Measurements from ENCODE around the gene EGLN2. TPM values are rescaled to one million over a fixed set of nuclear protein-coding genes. Genes with fewer than 3 reads are reported as not detected.
"Not testable (repeated sequence)": the region's sequence is repeated elsewhere in the genome, so short reads cannot be mapped to it uniquely, and the experiment has no call there.

EGLN2 gene
- polyA plus RNA-seq, 1 donor: 61.6 TPM

DNA sequence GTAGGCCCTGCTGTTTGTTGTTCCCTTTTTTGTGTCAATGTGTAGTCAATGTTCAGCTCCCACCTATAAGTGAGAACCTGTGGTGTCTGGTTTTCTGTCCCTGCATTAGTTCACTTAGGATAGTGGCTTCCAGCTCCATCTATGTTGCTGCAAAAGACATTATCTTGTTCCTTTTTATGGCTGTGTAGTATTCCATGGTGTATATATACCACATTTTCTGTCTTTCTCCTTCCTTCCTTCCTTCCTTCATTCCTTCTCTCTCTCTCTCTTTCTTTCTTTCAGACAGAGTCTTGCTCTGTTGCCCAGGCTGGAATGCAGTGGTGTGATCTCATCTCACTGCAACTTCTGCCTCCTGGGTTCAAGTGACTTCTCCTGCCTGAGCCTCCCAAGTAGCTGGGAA is 30.2 kb downstream of the EGLN2 start:
- H3K9me3 ChIP-seq (ENCODE audit: control insufficient read depth, low read depth, low read length): no peaks in the 10 kb centered on the region
- H3K36me3 ChIP-seq (ENCODE audit: control insufficient read depth, insufficient read depth, low read length): peaks cover 4% of the 10 kb centered on the region
- no peak for DNase-seq
- H3K27me3 ChIP-seq (ENCODE audit: control insufficient read depth, insufficient read depth, low read length): no peaks in the 10 kb centered on the region
- peaks cover 32% of the 10 kb centered on the region for H3K4me1 ChIP-seq (ENCODE audit: control insufficient read depth, insufficient read depth, low read length)
- H3K27ac ChIP-seq (ENCODE audit: low read length): no peak overlapping the region
- H3K4me3 ChIP-seq (ENCODE audit: low read length): no peak overlapping the region

DNA sequence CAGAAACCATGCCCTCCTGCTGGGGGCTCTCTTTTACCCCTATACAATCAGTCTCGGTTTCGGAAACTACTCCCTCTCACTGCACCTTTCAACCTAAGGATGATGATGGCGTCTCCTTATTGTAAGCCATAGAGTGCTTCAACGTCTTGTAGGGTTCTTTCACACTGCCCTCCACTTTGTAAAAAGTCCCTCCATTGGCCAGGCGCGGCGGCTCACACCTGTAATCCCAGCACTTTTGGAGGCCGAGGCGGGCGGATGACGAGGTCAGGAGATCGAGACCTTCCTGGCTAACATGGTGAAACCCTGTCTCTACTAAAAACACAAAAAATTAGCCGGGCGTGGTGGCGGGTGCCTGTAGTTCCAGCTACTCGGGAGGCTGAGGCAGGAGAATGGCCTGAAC is 31.8 kb downstream of the EGLN2 start:
- no CpG with 5 or more reads among the region's 16 CpGs for WGBS (ENCODE audit: insufficient coverage, low lambda C conversion rate)
- peak overlapping the region; percentile 93 for H3K27ac ChIP-seq (ENCODE audit: low read length)
- not testable (repeated sequence) for H3K27me3 ChIP-seq (ENCODE audit: control insufficient read depth, insufficient read depth, low read length); DNase-seq; H3K9me3 ChIP-seq (ENCODE audit: control insufficient read depth, low read depth, low read length); H3K36me3 ChIP-seq (ENCODE audit: control insufficient read depth, insufficient read depth, low read length); H3K4me3 ChIP-seq (ENCODE audit: low read length)
- peaks cover 30% of the 10 kb centered on the region for H3K4me1 ChIP-seq (ENCODE audit: control insufficient read depth, insufficient read depth, low read length)

DNA sequence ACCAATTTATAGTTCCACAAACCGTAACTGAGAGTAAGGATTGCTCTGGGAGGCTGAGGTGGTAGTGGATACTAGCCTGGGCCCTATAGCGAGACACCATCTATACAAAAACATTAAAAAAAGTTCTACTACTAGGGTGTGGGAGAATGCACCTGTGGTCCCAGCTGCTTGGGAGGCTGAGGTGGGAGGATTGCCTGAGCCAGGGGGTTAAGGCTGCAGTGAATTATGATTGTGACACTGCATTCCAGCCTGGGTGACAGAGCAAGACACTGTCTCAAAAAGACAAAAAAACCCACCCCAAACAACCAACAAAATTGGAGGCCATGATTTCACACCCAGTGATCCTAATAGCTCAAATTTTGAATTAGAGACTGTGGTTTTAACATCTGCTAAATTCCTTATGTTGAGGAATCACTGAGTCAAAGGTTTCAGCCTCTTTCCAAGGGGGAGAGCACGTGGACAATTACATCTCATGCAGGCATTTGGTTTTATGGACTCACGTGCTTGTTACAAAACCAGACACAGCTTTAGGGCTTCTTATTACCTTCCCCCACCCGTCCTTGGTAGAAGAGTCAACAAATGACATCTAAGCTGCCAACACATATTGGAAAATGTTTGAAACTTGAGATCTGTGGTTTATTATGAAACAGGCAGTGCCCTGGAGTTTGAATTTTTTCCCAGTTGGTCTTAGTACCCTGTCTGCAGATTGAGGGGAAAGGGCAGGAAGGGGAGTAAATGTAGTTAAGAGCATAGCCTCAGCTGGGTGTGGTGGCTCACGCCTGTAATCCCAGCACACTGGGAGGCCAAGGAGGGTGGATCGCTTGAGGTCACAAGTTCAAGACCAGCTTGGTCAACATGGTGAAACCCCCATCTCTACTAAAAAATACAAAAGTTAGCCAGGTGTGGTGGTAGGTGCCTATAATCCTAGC is 32.8 kb downstream of the EGLN2 start:
- H3K27me3 ChIP-seq (ENCODE audit: control insufficient read depth, insufficient read depth, low read length): no peaks in the 10 kb centered on the region
- DNase-seq: peak; percentile 93 to 98
- WGBS (ENCODE audit: insufficient coverage, low lambda C conversion rate): no CpG with 5 or more reads among the region's 7 CpGs

DNA sequence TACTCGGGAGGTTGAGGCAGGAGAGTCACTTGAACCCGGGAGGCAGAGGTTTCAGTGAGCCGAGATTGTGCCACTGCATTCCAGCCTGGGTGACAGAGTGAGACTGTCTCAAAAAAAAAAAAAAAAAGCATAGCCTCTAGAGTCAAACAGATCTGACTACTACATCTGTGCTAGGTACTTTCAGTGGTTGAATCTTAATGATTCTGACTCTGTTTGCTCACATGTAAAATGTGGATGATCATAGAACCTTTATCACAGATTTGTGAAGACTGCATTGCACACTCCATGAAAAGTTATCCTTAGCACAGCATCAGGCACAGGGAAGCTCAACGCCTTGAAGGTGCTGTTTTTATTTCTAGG is 33.4 kb downstream of the EGLN2 start:
- not testable (repeated sequence) for H3K36me3 ChIP-seq (ENCODE audit: control insufficient read depth, insufficient read depth, low read length); H3K9me3 ChIP-seq (ENCODE audit: control insufficient read depth, low read depth, low read length); H3K27me3 ChIP-seq (ENCODE audit: control insufficient read depth, insufficient read depth, low read length); DNase-seq; H3K4me3 ChIP-seq (ENCODE audit: low read length)
- peaks cover 30% of the 10 kb centered on the region for H3K4me1 ChIP-seq (ENCODE audit: control insufficient read depth, insufficient read depth, low read length)
- WGBS (ENCODE audit: insufficient coverage, low lambda C conversion rate): no CpG with 5 or more reads among the region's 4 CpGs
- peak overlapping the region; percentile 93 for H3K27ac ChIP-seq (ENCODE audit: low read length)

More for the DNA sequence above, 32.8 kb downstream of the EGLN2 start:
- Histone ChIP-seq H3K4me3 (ENCODE audit: low read length) (no peak overlapping the region), H3K36me3 (ENCODE audit: control insufficient read depth, insufficient read depth, low read length) (peaks cover 4% of the 10 kb centered on the region), H3K9me3 (ENCODE audit: control insufficient read depth, low read depth, low read length) (no peaks in the 10 kb centered on the region), H3K27ac (ENCODE audit: low read length) (peak overlapping the region; percentile 93), H3K4me1 (ENCODE audit: control insufficient read depth, insufficient read depth, low read length) (peaks cover 30% of the 10 kb centered on the region)

DNA sequence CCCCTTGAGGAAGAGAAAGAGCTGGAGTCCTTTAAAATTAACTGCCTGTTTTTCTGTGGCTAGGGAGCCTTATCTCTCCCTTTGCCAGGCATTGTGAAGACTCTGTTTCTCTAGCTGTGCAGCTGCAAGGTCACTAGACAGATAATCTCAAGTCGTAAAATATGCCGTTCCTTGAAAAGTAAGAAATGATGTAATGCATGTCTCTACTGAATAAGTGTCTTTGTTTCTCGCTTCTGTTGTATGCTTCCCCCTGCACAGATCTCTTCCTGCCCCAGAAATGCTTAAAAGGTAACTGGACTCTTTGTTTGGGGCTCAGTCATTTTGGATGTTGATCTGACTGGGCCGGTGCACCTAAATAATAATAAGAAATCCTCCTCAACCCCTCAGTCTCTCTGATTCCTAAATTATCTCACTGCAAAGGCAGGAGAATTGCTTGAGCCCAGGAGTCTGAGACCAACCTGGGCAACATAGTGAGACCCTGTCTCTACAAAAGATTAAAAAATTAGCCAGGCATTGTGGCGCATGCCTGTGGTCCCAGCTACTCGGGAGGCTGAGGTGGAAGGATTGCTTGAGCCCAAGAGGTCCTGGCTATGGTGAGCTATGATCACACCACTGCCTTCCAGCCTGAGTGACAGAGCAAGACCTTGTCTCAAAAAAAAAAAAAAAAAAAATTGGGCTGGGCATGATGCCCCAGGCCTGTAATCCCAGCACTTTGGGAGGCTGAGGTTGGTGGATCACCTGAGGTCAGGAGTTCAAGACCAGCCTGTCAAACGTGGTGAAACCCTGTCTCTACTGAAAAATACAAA is 34.9 kb downstream of the EGLN2 start:
- H3K9me3 ChIP-seq (ENCODE audit: control insufficient read depth, low read depth, low read length); H3K27me3 ChIP-seq (ENCODE audit: control insufficient read depth, insufficient read depth, low read length); H3K4me3 ChIP-seq (ENCODE audit: low read length); H3K36me3 ChIP-seq (ENCODE audit: control insufficient read depth, insufficient read depth, low read length): not testable (repeated sequence)
- H3K4me1 ChIP-seq (ENCODE audit: control insufficient read depth, insufficient read depth, low read length): peaks cover 30% of the 10 kb centered on the region
- no CpG with 5 or more reads among the region's 7 CpGs for WGBS (ENCODE audit: insufficient coverage, low lambda C conversion rate)
- peak; percentile 32 to 66 for DNase-seq
- peak overlapping the region; percentile 87 for H3K27ac ChIP-seq (ENCODE audit: low read length)

DNA sequence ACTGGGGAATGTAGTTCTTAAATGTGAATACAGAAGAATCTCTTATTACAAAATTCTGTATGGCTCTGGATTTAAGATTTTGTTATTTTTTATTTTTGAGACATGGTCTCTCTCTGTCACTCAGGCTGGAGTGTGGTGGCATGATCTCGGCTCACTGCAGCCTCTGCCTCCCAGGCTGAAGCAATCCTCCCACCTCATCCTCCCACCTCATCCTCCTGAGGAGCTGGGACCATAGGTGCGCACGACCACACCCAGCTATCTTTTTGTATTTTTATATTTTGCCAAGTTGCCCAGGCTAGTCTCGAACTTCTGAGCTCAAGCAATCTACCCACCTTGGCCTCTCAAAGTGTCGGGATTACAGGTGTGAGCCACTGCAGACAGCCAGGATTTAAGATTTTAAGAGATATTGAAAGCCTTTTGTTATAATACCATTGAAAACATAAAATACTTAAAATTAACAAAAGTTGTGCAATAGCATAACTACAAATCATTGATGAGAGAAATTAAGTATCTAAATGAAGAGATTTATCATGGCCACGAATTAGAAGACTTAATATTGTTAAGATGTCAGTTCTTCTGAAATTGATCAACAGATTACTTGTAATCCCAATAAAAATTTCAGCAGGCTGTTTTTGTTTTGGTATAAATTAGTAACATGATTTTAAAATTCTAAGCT is 37.9 kb downstream of the EGLN2 start:
- Histone ChIP-seq H3K4me3 (ENCODE audit: low read length) (no peak overlapping the region), H3K27ac (ENCODE audit: low read length) (no peak overlapping the region), H3K9me3 (ENCODE audit: control insufficient read depth, low read depth, low read length) (no peaks in the 10 kb centered on the region), H3K4me1 (ENCODE audit: control insufficient read depth, insufficient read depth, low read length) (peaks cover 18% of the 10 kb centered on the region), H3K27me3 (ENCODE audit: control insufficient read depth, insufficient read depth, low read length) (no peaks in the 10 kb centered on the region), H3K36me3 (ENCODE audit: control insufficient read depth, insufficient read depth, low read length) (no peaks in the 10 kb centered on the region)
- WGBS (ENCODE audit: insufficient coverage, low lambda C conversion rate): 89% methylated on average over 1 of the region's 6 CpGs
- no peak for DNase-seq

DNA sequence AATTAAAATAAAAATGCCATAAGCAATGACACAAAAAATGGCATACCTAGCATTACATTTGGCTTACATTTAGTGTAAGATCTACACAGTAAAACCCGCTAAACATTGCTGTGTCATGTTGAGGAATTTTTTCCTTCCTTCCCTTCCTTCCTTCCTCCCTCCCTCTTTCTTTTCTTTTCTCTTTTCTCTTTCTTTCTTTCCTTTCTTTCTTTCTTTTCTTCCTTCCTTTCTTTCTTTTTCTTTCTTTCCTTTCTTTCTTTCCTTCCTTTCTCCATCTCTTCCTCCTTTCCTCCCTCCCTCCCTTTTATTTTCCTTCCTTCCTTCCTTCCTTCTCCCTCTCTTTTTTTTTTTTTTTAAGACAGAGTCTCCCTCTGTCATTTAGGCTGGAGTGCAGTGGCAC is 39.5 kb downstream of the EGLN2 start:
- H3K27me3 ChIP-seq (ENCODE audit: control insufficient read depth, insufficient read depth, low read length); H3K4me1 ChIP-seq (ENCODE audit: control insufficient read depth, insufficient read depth, low read length); H3K27ac ChIP-seq (ENCODE audit: low read length); H3K36me3 ChIP-seq (ENCODE audit: control insufficient read depth, insufficient read depth, low read length); DNase-seq; H3K4me3 ChIP-seq (ENCODE audit: low read length); H3K9me3 ChIP-seq (ENCODE audit: control insufficient read depth, low read depth, low read length): not testable (repeated sequence)
- 100% methylated on average over 1 of the region's 1 CpG for WGBS (ENCODE audit: insufficient coverage, low lambda C conversion rate)

DNA sequence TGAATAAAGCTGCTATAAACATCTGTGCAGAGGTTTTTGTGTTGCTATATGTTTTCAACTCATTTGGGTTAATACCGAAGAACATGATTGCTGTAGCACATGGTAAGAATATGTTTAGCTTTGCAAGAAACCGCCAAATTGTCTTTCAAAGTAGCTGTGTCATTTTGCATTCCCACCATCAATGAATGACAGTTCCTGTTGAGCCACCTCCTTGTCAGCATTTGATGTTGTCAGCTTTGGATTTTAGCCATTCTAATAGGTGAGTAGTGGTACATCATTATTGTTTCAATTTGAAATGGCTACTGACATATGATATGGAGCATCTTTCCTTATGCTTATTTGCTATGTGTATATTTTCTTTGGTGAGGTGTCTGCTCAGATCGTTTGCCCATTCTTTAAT is 43.0 kb downstream of the EGLN2 start:
- not testable (repeated sequence) for H3K27me3 ChIP-seq (ENCODE audit: control insufficient read depth, insufficient read depth, low read length); H3K9me3 ChIP-seq (ENCODE audit: control insufficient read depth, low read depth, low read length); H3K4me1 ChIP-seq (ENCODE audit: control insufficient read depth, insufficient read depth, low read length); DNase-seq; H3K4me3 ChIP-seq (ENCODE audit: low read length); H3K27ac ChIP-seq (ENCODE audit: low read length); H3K36me3 ChIP-seq (ENCODE audit: control insufficient read depth, insufficient read depth, low read length)
- no CpG with 5 or more reads among the region's 3 CpGs for WGBS (ENCODE audit: insufficient coverage, low lambda C conversion rate)

DNA sequence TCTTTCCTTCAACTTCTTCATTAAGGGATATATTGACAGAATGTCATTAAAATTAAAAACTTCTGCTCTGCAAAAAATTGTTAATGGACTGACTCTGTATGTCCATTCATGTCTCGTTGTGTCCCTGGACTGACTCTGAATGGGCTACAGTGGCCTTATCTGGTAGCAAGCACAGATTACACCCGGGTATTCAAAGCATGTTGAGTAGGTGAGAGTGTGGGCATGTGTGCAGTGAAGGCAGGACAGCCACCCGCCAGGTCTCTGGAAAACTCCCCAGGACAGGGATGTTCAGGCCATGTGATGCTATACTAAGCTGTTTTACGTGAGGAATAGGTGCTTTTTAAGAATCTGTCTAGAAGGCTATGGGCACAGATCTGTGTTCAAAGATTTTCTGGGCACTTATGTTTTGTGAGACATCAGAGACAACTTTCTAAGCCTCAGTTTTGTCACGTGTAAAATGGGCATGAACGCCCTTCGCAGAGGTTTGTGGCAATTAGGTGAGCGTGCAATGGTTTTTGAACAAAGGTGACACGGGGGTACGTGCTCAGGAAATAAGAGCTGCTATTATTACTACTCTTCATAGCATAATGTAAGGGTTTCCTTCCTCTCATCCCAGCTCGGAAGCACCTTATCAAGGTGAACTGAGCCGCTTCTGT is 44.1 kb downstream of the EGLN2 start:
- H3K27me3 ChIP-seq (ENCODE audit: control insufficient read depth, insufficient read depth, low read length); DNase-seq; H3K27ac ChIP-seq (ENCODE audit: low read length); H3K36me3 ChIP-seq (ENCODE audit: control insufficient read depth, insufficient read depth, low read length); H3K4me1 ChIP-seq (ENCODE audit: control insufficient read depth, insufficient read depth, low read length); H3K9me3 ChIP-seq (ENCODE audit: control insufficient read depth, low read depth, low read length); H3K4me3 ChIP-seq (ENCODE audit: low read length): not testable (repeated sequence)
- WGBS (ENCODE audit: insufficient coverage, low lambda C conversion rate): 0% methylated on average over 1 of the region's 12 CpGs

DNA sequence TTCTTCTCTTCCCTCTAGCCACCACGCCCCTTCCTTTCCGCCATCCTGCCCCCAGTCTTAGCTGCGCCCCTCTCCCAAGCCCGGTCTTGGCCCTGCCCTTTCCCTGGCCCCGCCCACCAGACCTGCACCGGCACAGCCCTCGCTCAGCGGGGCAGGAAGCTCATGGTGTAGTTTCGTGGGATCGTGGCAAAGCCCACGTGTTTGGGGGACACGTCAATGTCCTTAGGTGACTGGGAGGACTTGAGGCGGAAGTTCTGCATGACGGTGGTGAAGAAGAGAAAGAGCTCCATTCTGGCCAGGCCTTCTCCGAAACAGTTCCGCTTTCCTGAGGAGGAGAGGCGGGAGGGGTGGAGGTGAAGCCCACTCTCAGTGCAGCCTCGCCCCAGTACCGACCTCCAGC is 44.7 kb downstream of the EGLN2 start:
- H3K27me3 ChIP-seq (ENCODE audit: control insufficient read depth, insufficient read depth, low read length); H3K36me3 ChIP-seq (ENCODE audit: control insufficient read depth, insufficient read depth, low read length); H3K9me3 ChIP-seq (ENCODE audit: control insufficient read depth, low read depth, low read length); H3K27ac ChIP-seq (ENCODE audit: low read length); H3K4me3 ChIP-seq (ENCODE audit: low read length); H3K4me1 ChIP-seq (ENCODE audit: control insufficient read depth, insufficient read depth, low read length): not testable (repeated sequence)
- peak in 1 of 2 donors; percentile 68 for DNase-seq
- 0% methylated on average over 3 of the region's 19 CpGs for WGBS (ENCODE audit: insufficient coverage, low lambda C conversion rate)

Data from large intestine (tissue), 3 donors.